H1 (cell line): Measurements from ENCODE around the gene LDLRAD4. TPM values are rescaled to one million over a fixed set of nuclear protein-coding genes. Genes with fewer than 3 reads are reported as not detected.

Source experiments
- CTCF ChIA-PET: fragments of 300-600 bp; sonication (Branson Sonifier 250); formaldehyde crosslinking; loops from one replicate; lab custom pipeline; 2021; ENCODE audit not compliant: partially characterized antibody; lab: Charles Lee
- POLR2A ChIA-PET: fragments of 300-600 bp; sonication (Branson Sonifier 250); formaldehyde crosslinking; loops from one replicate; lab custom pipeline; 2021; ENCODE audit warnings: inconsistent platforms; ENCODE audit not compliant: partially characterized antibody; lab: Charles Lee
- DNase-seq, 2 experiments: peaks; one replicate each; pipeline versions ENCODE4 v3.0.0 to v3.0.0-alpha.2; 2010 to 2022; ENCODE audit warnings: low spot score in 2 of 2, low read depth in 1 of 2, mixed read lengths in 1 of 2
- FAIRE-seq: peaks from 2 replicates; lab custom pipeline; 2011; peaks lifted over from hg19 to GRCh38; lab: Jason Lieb, UNC
- H2AFZ ChIP-seq: 2 replicates; pipeline ENCODE4 v1.8.1; 2012; ENCODE audit warnings: low read length, inconsistent platforms
- H2AK5ac ChIP-seq: 2 replicates; pipeline ENCODE4 v1.6.1; 2013; ENCODE audit warnings: low read depth, low read length
- H2BK120ac ChIP-seq: replicated peaks from 2 replicates; pipeline ENCODE3; 2013; ENCODE audit warnings: low read depth, low read length, inconsistent platforms
- H2BK12ac ChIP-seq: 2 replicates; pipeline ENCODE4 v1.6.1; 2013; ENCODE audit warnings: low read depth, low read length
- H2BK15ac ChIP-seq: 2 replicates; pipeline ENCODE4 v1.6.1; 2013; ENCODE audit warnings: low read length
- H2BK20ac ChIP-seq: 2 replicates; pipeline ENCODE4 v1.6.1; 2013; ENCODE audit warnings: low read length
- H2BK5ac ChIP-seq: 2 replicates; pipeline ENCODE4 v1.6.1; 2013; ENCODE audit warnings: low read depth, low read length
- H3K14ac ChIP-seq: 2 replicates; pipeline ENCODE4 v1.6.1; 2013; ENCODE audit warnings: inconsistent platforms; ENCODE audit not compliant: insufficient read length
- H3K18ac ChIP-seq: 2 replicates; pipeline ENCODE4 v1.6.1; 2013; ENCODE audit warnings: low read length; ENCODE audit errors: extremely low read depth
- H3K23ac ChIP-seq: 2 replicates; pipeline ENCODE4 v1.6.1; 2013; ENCODE audit warnings: inconsistent platforms; ENCODE audit not compliant: insufficient read length
- H3K23me2 ChIP-seq: 2 replicates; pipeline ENCODE4 v1.6.1; 2013; ENCODE audit warnings: low read depth, low read length
- H3K27ac ChIP-seq: 2 replicates; pipeline ENCODE4 v1.6.1; 2011; ENCODE audit warnings: low read depth, low read length, inconsistent platforms
- H3K27me3 ChIP-seq, 4 experiments: replicated peaks in 1 of 4; 1 replicate in 1 of 4; 2 replicates in 3 of 4; pipeline versions ENCODE4 v1.6.1 to v1.8.1; 2011 to 2013; ENCODE audit warnings: low read length in 3 of 4, mild to moderate bottlenecking in 3 of 4, inconsistent platforms in 2 of 4, mixed read lengths in 2 of 4, moderate library complexity in 1 of 4; ENCODE audit not compliant: control insufficient read depth in 3 of 4, insufficient read depth in 3 of 4; ENCODE audit errors: extremely low read depth in 1 of 4
- H3K36me3 ChIP-seq, 4 experiments: 2 replicates each; pipeline versions ENCODE4 v1.6.1 to v1.8.1; 2011 to 2013; ENCODE audit warnings: mild to moderate bottlenecking in 4 of 4, low read length in 3 of 4, moderate library complexity in 2 of 4, control low read depth in 1 of 4, inconsistent platforms in 1 of 4; ENCODE audit not compliant: insufficient read depth in 4 of 4, control insufficient read depth in 2 of 4
- H3K4ac ChIP-seq: replicated peaks from 2 replicates; pipeline ENCODE3; 2013; ENCODE audit warnings: low read length, low read depth, mixed read lengths, inconsistent platforms; ENCODE audit not compliant: insufficient read length
- H3K4me1 ChIP-seq, 4 experiments: replicated peaks in 1 of 4; 1 replicate in 1 of 4; 2 replicates in 3 of 4; pipeline versions ENCODE4 v1.6.1 to v1.8.1; 2011 to 2013; ENCODE audit warnings: low read length in 3 of 4, inconsistent platforms in 2 of 4, mixed read lengths in 1 of 4; ENCODE audit not compliant: insufficient read depth in 4 of 4, control insufficient read depth in 3 of 4
- H3K4me2 ChIP-seq, 2 experiments: 2 replicates each; pipeline versions ENCODE4 v1.6.1 to v1.8.1; 2011 to 2013; ENCODE audit warnings: low read depth in 2 of 2, low read length in 2 of 2, control low read depth in 1 of 2, inconsistent platforms in 1 of 2, mild to moderate bottlenecking in 1 of 2; ENCODE audit not compliant: insufficient read depth in 1 of 2
- H3K4me3 ChIP-seq, 4 experiments: fragments of 200-600, 300-600 bp in 1 of 4; sonication (generic), shearing (Covaris generic), sonication (Bioruptor Twin) in 1 of 4; 2 replicates each; pipeline versions ENCODE4 v1.5.1 to v1.8.1; 2011 to 2016; ENCODE audit warnings: low read length in 4 of 4, low read depth in 3 of 4, control low read depth in 2 of 4, inconsistent platforms in 2 of 4, mild to moderate bottlenecking in 2 of 4, mixed read lengths in 1 of 4, moderate library complexity in 1 of 4; ENCODE audit not compliant: insufficient read depth in 2 of 4; ENCODE audit errors: extremely low read depth in 1 of 4
- H3K56ac ChIP-seq: replicated peaks from 2 replicates; pipeline ENCODE3; 2013; ENCODE audit warnings: low read depth, mild to moderate bottlenecking, mixed read lengths, low read length, inconsistent platforms; ENCODE audit not compliant: insufficient read length
- H3K79me1 ChIP-seq: 2 replicates; pipeline ENCODE4 v1.6.1; 2013; ENCODE audit warnings: low read depth, low read length, control low read depth
- H3K79me2 ChIP-seq, 2 experiments: 2 replicates each; pipeline versions ENCODE4 v1.6.1 to v1.8.1; 2012 to 2013; ENCODE audit warnings: low read length in 2 of 2, mild to moderate bottlenecking in 2 of 2, inconsistent platforms in 1 of 2; ENCODE audit not compliant: insufficient read depth in 2 of 2, control insufficient read depth in 1 of 2
- H3K9ac ChIP-seq, 4 experiments: replicated peaks in 1 of 4; 1 replicate in 1 of 4; 2 replicates in 3 of 4; pipeline versions ENCODE4 v1.6.1 to v1.8.1; 2011 to 2013; ENCODE audit warnings: low read depth in 3 of 4, low read length in 3 of 4, control low read depth in 2 of 4, mild to moderate bottlenecking in 2 of 4, moderate library complexity in 2 of 4, inconsistent platforms in 1 of 4; ENCODE audit errors: extremely low read depth in 1 of 4
- H3K9me3 ChIP-seq, 2 experiments: 2 replicates each; pipeline versions ENCODE4 v1.6.1 to v1.8.1; 2012 to 2013; ENCODE audit warnings: mild to moderate bottlenecking in 2 of 2, moderate library complexity in 2 of 2, control low read depth in 1 of 2, inconsistent platforms in 1 of 2, low read depth in 1 of 2, low read length in 1 of 2, mixed read lengths in 1 of 2; ENCODE audit not compliant: insufficient read depth in 2 of 2
- H4K20me1 ChIP-seq, 2 experiments: replicated peaks in 1 of 2; 2 replicates each; pipeline versions ENCODE3 to v1.8.1; 2011 to 2013; ENCODE audit warnings: inconsistent platforms in 2 of 2, low read length in 2 of 2, mild to moderate bottlenecking in 1 of 2; ENCODE audit not compliant: insufficient read depth in 2 of 2, control insufficient read depth in 1 of 2
- H4K5ac ChIP-seq: 2 replicates; pipeline ENCODE4 v1.6.1; 2013; ENCODE audit warnings: low read length, low read depth, mixed read lengths, inconsistent platforms; ENCODE audit not compliant: insufficient read length
- H4K8ac ChIP-seq: 2 replicates; pipeline ENCODE4 v1.8.0; 2013; ENCODE audit warnings: mild to moderate bottlenecking, moderate library complexity, low read length, inconsistent platforms; ENCODE audit not compliant: insufficient read depth; ENCODE audit errors: extremely low read depth
- H4K91ac ChIP-seq: replicated peaks from 2 replicates; pipeline ENCODE3; 2013; ENCODE audit warnings: low read length, mixed read lengths, inconsistent platforms; ENCODE audit not compliant: insufficient read length
- CEBPB ChIP-seq: IDR thresholded peaks from 2 replicates; pipeline ENCODE4 v1.6.1; 2012; ENCODE audit warnings: low read depth, low read length
- EP300 ChIP-seq, 2 experiments: IDR thresholded peaks; 1 replicate in 1 of 2; 2 replicates in 1 of 2; pipeline ENCODE4 v1.6.1; 2011 to 2012; ENCODE audit warnings: low read depth in 2 of 2, low read length in 2 of 2, mild to moderate bottlenecking in 2 of 2, borderline replicate concordance in 1 of 2, inconsistent platforms in 1 of 2, moderate library complexity in 1 of 2
- EZH2 ChIP-seq: fragments of 200-600 bp; sonication (generic); IDR thresholded peaks from 2 replicates; pipeline ENCODE4 v1.7.1; 2012; ENCODE audit warnings: low read depth, mild to moderate bottlenecking, moderate library complexity, low read length, inconsistent platforms; ENCODE audit not compliant: severe bottlenecking
- POLR2A ChIP-seq, 2 experiments: IDR thresholded peaks; 1 replicate in 1 of 2; 2 replicates in 1 of 2; pipeline ENCODE4 v1.6.1; 2011; ENCODE audit warnings: low read depth in 2 of 2, low read length in 2 of 2, mild to moderate bottlenecking in 2 of 2; ENCODE audit errors: control extremely low read depth in 1 of 2
- SUZ12 ChIP-seq: fragments of 200-600 bp; sonication (generic); IDR thresholded peaks from 2 replicates; pipeline ENCODE4 v1.6.1; 2012; ENCODE audit warnings: mild to moderate bottlenecking, inconsistent platforms, low read length, moderate library complexity, mixed read lengths
- TEAD4 ChIP-seq: IDR thresholded peaks from 2 replicates; pipeline ENCODE4 v1.6.1; 2012; ENCODE audit warnings: low read depth, low read length, inconsistent platforms, mixed read lengths
- WGBS, 2 experiments: shearing (Covaris generic) in 1 of 2; methylation state at CpG; one replicate each; pipeline versions ENCODE4 v1.1.6 to v1.1.7; 2013 to 2015; ENCODE audit warnings: low lambda C conversion rate in 2 of 2, mixed read lengths in 2 of 2, inconsistent platforms in 1 of 2, low coverage in 1 of 2, missing lambda C conversion rate in 1 of 2; ENCODE audit not compliant: insufficient replicate concordance in 2 of 2, insufficient coverage in 1 of 2, insufficient read length in 1 of 2; ENCODE audit errors: extremely low coverage in 1 of 2, missing lambda C conversion rate in 1 of 2; 5-methylcytosine and 5-hydroxymethylcytosine counted together
- polyA plus RNA-seq, 7 experiments: library from polyadenylated mRNA; depleted of rRNA in 3 of 7; stranded (reverse) in 5 of 7; unstranded in 2 of 7; fragments of >200 nt in 5 of 7; fragments of 200-250 nt in 2 of 7; gene quantifications; 1 replicate in 5 of 7; 2 replicates in 1 of 7; 4 replicates in 1 of 7; pipeline versions ENCODE4 v1.2.1 to v1.2.3, GENCODE V29; 2011 to 2013; ENCODE audit warnings: missing spikeins in 2 of 7, mixed read lengths in 2 of 7
- total RNA-seq: library from RNA; stranded (reverse); fragmentation: NEBNext Ultra II Directional; extraction: Animal tissue kit (Norgen Biotek cat#: 25700); gene quantifications from 2 replicates; pipeline ENCODE4 v1.2.1, GENCODE V29; 2021
- TF ChIP-seq, protein P1 (sequence below): IDR thresholded peaks from 2 replicates; pipeline ENCODE4 v1.6.1; 2011; ENCODE audit warnings: low read depth, mild to moderate bottlenecking, low read length; ENCODE audit not compliant: insufficient read depth

Gene LDLRAD4
- total and polyA plus RNA-seq, 2 of the 8 experiments (the other 6 are each of a cell fraction or from before 2014, with no cell fraction given), result 0.77 to 1.4 TPM

DNA sequence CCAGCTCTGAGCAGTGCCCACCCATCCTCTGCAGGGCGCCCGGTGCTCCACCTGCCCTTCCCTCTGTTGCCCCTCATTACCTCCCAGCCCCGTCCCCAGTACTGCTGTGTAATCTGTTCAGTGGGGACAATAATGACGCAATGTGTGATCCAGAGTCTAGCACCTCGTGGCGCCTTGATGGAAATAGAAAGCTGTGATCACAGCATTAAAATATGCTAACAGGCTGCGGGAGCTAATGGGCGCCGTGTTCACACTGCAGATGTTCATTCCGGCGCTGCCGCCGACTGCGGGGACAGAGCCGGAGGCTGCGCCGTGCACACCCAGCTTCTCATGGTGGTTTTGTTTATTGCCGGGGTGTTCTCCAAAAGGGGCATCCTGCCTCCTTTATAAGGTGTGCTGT is 235.2 kb downstream of the LDLRAD4 start:
- H4K20me1 ChIP-seq, result no peaks in the 10 kb centered on the region
- POLR2A ChIA-PET, result no interaction called here
- TF ChIP-seq CEBPB (no peak), EP300 (IDR thresholded peaks at IDR 0.05; ENCODE audit: borderline replicate concordance in 1 of 2, low read depth in 2 of 2, low read length in 2 of 2) (no peak), POLR2A (IDR thresholded peaks at IDR 0.05; ENCODE audit: control extremely low read depth in 1 of 2, low read depth in 2 of 2, low read length in 2 of 2) (no peak), TEAD4 (no peak), EZH2 (no peak), SUZ12 (no peak)
- TF ChIP-seq, protein P1, sequence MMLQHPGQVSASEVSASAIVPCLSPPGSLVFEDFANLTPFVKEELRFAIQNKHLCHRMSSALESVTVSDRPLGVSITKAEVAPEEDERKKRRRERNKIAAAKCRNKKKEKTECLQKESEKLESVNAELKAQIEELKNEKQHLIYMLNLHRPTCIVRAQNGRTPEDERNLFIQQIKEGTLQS, result no peak
- H3K23ac ChIP-seq, result no peak overlapping the region
- no peak overlapping the region for H2BK15ac ChIP-seq
- H4K8ac ChIP-seq, result no peak overlapping the region
- H4K91ac ChIP-seq, result no peak overlapping the region
- WGBS, 2 experiments, result 91% methylated on average over 18 of the region's 18 CpGs; no CpG with 5 or more reads in 1 of the 2 experiments
- H3K4me2 ChIP-seq, result no peak overlapping the region
- no peak overlapping the region for H2BK5ac ChIP-seq
- H3K36me3 ChIP-seq, result no peaks in the 10 kb centered on the region
- no peak overlapping the region for H2AK5ac ChIP-seq
- no peak overlapping the region for H3K18ac ChIP-seq
- CTCF ChIA-PET, result no interaction called here
- DNase-seq (no peak), FAIRE-seq (no peak)
- no peak overlapping the region for H3K4ac ChIP-seq
- H3K4me3 ChIP-seq, result no peak overlapping the region
- no peaks in the 10 kb centered on the region for H3K79me2 ChIP-seq
- no peaks in the 10 kb centered on the region for H3K23me2 ChIP-seq
- no peaks in the 10 kb centered on the region for H3K9me3 ChIP-seq
- H3K79me1 ChIP-seq, result no peaks in the 10 kb centered on the region
- H2AFZ ChIP-seq, result no peak overlapping the region
- H2BK12ac ChIP-seq, result no peak overlapping the region
- H3K27me3 ChIP-seq, result peaks cover 0 to 5% (median 1%) of the 10 kb centered on the region in 4 experiments; a peak in 1 of 7 replicates
- H3K9ac ChIP-seq, result no peak overlapping the region
- no peak overlapping the region for H3K14ac ChIP-seq
- no peak overlapping the region for H2BK20ac ChIP-seq
- H4K5ac ChIP-seq, result no peak overlapping the region
- no peak overlapping the region for H3K56ac ChIP-seq
- no peak overlapping the region for H3K27ac ChIP-seq
- H3K4me1 ChIP-seq, result peaks cover 3 to 22% (median 12%) of the 10 kb centered on the region in 4 experiments
- H2BK120ac ChIP-seq, result no peak overlapping the region
